Stimulated activated CD8-positive, alpha-beta memory T cell treated with anti-CD3 and anti-CD28 coated beads, Interleukin-15, amount 100 ng/mL, for 48 hours (primary cell): ENCODE data around the gene OR10V1.
"Not testable (repeated sequence)": the region's sequence is repeated elsewhere in the genome, so short reads cannot be mapped to it uniquely, and the experiment has no call there.

ENCODE experiments used
- DNase-seq, 2 donors: peaks; one replicate each; pipeline ENCODE4 v3.0.0-alpha.2; 2020; ENCODE audit warnings: low read depth in 2 of 2

The OR10V1 gene

DNA sequence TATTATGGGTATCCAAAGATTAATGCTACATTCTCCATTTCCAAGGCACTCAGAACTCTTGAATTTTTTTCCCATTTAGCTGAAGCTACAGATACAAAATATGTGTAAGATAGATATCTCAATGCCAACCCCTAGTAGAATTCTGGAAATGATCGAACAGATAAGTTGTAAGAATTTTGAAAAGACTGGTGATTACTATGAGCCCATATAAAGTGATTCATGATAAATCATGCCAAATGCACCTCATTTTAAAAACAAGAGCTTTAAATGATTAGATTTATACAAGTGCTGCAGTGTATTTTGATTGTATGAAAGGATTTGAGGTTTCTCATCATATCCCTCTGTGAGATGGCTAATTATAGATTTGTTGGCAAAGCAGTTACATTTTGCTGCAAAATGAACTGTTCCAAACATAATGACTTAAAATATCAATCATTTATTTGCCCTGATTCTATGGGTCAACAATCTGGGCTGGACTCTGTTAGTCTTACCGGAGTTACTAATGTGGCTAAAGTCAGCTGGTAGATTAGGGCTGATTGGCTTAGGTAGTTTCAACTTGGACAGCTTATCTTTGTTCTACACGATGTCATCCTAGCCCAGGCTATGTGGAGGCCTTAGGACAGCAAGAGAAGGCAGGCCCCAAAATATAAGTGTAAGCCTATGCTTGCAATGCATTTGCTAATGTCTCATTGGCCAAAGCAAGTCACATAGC lies 3.4 kb downstream of the OR10V1 start:
- DNase-seq: no peak

DNA sequence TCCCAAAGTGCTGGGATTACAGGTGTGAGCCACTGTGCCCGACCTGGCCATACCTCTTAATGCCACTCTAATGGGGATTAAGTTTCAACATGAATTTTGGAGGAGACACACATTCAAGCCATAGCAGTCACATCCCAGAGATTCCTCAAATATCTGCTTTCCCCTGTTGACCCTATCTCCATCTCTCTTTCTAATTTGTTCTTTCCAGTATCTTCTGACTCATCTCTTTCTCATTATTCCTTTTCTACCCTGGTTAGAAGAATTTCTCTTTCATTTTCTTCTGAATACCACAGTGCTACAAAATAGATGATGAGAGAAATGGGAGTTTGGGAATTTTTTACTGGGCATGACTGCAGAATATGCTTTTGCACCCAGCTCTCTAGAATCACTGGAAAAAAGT lies 5.1 kb downstream of the OR10V1 start:
- no peak for DNase-seq

DNA sequence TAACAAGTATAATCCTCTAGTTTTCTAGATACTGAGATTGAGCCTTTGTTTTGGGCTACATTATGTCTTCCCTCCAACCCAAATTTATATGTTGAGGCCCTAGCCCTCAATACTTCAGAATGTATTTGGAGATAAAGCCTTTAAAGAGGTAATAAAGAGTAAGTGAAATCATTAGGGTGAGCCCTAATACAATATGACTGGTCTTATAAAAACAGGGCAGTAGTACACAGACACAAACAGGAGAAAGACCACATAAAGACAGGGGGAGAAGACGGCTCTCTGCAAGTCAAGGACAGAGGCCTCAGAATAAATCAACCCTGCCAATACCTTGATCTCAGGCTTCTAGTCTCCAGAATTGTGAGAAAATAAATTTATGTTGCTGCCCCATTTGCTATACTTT lies 6.3 kb downstream of the OR10V1 start:
- DNase-seq: no peak

DNA sequence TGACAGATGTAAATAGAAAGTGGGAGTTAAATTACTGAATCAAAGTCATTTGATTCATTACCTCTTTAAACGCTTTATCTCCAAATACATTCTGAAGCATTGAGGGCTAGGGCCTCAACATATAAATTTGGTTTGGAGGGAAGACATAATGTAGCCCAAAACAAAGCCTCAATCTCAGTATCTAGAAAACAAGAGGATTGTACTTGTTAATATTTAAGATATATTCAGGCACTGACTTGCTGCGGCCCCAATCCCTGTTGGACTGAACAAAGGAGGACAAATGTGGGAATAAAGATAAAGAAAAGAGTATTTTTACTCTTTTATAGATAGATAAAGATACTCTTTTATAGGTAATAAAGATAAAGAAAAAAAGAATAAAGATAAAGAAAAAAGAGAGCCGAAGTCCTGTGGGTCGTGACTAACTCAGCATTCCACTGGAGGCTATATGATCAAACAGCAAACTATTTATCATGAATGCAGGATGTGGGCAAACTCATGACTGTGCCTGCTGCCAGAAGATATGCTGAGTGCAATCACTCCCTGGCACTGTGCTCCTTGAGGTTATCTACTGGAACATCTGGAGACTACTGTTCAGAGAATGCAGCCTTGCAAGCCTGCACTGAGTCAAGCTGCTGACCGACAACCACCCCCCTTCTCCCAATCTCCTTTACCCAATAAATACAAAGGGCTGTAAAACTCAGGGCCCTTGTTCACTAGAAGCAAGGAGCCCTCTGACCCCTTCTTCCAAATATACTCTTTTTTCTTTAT lies 6.9 kb downstream of the OR10V1 start:
- DNase-seq: no peak

DNA sequence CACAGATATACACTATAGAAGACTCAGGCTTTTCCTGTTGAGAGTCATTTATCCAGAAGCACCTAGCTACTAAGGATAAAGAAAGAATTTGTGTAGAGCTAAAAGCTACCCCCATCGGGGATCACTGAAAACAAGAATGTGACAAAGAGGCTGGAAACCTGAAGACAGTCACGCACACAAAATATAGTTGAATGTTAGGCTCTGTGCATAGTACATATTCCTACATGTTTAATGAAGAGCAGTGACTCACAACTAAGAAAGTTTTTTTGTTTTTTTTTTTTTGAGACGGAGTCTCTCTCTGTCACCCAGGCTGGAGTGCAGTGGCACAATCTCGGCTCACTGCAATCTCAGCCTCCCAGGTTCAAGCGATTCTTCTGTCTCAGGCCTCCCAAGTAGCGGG lies 8.4 kb downstream of the OR10V1 start:
- no peak for DNase-seq

DNA sequence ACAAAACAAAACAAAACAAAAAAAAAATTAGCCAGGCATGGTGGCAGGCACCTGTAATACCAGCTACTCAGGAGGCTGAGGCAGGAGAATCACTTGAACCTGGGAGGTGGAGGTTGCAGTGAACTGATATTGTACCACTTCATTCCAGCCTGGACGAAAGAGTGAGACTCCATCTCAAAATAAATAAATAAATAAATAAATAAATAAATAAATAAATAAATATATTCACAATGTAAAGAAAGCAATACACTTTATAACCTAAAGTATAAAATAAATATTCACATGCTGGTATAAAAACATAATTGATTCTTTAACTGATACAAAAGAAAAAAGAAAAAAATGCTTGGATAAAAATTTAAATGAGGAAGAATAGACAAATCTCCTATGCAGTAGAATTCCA lies 10.1 kb downstream of the OR10V1 start:
- not testable (repeated sequence) for DNase-seq

DNA sequence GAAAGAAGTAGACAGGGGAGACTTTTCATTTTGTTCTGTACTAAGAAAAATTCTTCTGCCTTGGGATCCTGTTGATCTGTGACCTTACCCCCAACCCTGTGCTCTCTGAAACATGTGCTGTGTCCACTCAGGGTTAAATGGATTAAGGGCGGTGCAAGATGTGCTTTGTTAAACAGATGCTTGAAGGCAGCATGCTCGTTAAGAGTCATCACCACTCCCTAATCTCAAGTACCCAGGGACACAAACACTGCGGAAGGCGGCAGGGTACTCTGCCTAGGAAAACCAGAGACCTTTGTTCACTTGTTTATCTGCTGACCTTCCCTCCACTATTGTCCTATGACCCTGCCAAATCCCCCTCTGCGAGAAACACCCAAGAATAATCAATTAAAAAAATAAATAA lies 13.5 kb downstream of the OR10V1 start:
- DNase-seq: not testable (repeated sequence)

DNA sequence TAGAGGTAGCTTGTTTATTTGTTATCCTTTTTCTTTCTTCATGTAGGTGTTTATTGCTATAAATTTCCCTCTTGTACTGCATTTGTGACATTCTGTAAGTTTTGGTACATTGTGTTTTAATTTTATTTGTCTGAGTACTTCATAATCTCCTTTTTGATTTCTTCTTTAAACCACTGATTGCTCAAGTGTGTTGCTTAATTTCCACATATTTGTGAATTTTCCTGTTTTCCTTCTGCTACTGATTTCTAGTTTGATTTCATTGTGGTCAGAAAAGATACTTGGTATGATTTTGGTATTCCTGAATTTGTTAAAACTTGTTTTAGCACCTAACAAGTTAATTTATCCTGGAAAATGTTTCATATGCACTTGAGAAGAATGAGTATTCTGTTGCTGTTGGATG lies 15.1 kb downstream of the OR10V1 start:
- DNase-seq: no peak

DNA sequence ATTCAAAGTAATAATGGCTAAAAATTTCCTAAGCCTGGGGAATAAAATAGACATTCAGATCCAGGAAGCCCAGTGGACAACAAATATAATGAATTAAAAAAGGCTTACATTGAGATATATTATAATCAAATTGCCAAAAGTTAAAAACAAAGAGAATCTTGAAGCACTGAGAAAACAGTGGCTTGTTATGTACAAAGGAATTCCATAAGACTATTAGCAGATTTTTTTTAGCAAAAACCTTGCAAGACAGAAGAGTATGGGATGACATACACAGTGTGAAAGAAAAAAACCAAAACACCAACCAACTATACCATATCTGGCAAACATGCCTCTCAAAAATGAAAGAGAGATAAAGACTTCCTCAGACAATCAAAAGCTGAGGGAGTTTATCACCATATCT lies 20.7 kb downstream of the OR10V1 start:
- DNase-seq: no peak

DNA sequence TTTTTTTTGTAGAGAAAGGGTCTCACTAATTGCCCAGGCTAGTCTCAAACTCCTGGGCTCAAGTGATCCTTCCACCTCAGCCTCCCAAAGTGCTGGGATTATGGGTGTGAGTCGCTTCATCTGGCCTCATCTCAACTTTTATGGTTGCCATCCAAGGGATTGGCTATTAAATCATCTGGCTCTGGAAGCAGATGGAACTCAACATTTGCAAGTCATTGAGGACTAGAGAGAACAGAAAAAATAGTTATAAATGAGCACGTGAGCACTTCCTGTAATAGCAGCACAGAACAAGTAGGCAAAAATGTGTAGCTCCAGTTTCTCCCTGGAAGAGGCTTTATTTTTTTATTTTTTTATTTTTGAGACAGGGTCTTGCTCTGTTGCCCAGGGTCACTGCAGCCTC lies 22.5 kb downstream of the OR10V1 start:
- DNase-seq: no peak

DNA sequence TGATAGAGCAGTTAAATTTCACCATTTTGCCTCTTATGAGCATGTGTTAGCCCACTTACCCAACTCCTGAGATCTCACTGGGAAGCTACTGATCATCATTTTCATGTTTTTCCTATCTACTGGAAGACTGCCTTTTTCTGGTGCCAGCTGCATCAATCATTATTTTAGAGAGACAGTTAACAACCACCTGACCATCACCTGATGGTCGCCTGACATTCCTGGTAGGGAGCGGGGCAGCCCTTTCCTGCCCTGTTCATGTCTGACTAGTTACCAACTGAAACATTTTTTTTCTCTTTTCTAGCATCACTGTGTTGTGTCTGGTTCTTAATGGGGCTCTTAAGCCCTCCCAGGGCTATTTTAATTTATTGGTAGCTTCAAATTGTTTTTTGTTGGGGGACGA lies 24.6 kb downstream of the OR10V1 start:
- DNase-seq: no peak

DNA sequence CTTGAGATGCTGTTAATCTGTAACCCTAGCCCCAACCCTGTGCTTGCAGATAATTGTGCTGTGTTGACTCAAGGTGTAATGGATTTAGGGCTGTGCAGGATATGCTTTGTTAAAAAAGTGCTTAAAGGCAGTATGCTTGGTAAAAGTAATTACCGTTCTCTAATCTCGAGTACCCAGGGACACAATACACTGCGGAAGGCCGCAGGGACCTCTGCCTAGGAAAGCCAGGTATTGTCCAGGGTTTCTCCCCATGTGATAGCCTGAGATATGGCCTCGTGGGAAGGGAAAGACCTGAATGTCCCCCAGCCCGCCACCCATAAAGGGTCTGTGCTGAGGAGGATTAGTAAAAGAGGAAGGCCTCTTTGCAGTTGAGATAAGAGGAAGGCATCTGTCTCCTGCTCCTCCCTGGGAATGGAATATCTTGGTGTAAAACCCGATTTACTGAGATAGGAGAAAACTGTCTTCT lies 32.4 kb downstream of the OR10V1 start:
- not testable (repeated sequence) for DNase-seq

DNA sequence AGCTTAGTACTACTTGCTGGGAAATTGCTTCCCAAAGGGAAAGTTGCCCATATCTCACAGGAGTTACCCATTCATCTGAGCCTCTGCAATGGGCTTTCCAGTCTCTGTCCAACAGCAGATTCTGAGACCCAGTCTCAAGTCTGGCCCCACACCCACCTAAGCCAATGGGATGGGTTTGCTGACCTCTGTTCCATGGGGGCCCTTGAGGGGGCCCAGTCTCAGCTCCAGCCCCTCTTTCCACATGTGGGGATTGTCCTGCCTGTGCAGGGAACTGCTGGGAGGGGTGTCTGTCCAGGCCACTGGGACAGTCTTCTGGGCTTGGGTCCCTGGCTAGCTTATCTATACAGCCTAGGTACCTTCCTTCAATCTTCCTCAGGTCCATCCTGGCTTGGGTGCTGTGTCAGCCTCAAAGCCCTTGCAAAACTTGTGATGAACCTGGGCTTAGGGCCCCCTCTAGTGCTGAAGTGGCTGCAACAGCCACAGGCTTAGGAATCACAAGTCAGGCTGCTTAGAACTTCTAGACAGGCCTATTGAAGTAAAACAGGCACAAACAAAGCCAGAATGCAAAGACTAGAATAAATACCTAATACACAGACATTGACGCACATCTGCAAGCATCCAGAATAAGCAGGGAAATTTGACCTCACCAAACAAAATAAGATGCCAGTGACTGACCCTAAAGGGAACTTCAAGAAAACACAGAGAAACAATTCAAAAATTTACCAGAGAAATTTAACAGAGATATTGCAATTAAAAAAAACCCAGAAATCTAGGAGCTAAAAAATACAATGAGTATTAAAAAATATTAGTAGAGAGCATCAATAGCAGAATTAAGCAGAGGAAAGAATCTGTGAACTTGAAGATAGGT lies 33.1 kb downstream of the OR10V1 start:
- peak; percentile 25 to 29 for DNase-seq

DNA sequence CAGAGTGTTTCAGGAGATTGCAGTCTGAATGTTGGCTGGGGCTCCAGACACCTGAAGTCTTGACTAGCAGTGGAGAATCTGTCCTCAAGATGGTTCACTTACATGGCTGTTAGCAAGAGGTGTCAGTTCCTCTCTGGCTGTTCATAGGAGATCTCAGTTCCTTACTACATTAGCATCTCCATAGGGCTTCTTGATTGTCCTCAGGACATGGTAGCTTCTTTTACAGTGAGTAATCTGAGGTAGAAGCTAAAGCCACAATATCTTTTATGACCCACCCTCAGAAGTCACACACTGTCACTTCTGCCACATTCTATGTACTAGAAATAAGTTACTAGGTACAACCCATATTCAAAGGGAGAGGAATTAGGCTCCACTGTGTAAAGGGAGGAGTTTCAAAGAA lies 34.3 kb downstream of the OR10V1 start:
- DNase-seq: no peak

DNA sequence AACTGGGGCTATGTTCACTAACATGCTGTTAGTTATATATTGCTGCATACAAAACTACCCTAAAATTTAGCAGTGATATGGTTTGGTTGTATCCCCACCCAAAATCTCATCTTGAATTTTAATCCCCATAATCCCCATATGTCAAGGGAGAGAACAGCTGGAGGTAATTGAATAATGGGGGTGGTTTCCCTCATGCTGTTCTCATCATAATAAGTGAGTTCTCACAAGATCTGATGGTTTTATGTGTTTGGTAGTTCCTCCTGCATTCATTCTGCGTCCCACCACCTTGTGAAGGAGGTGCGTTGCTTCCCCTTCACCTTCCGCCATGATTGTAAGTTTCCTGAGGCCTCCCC lies 34.9 kb downstream of the OR10V1 start:
- DNase-seq: no peak

DNA sequence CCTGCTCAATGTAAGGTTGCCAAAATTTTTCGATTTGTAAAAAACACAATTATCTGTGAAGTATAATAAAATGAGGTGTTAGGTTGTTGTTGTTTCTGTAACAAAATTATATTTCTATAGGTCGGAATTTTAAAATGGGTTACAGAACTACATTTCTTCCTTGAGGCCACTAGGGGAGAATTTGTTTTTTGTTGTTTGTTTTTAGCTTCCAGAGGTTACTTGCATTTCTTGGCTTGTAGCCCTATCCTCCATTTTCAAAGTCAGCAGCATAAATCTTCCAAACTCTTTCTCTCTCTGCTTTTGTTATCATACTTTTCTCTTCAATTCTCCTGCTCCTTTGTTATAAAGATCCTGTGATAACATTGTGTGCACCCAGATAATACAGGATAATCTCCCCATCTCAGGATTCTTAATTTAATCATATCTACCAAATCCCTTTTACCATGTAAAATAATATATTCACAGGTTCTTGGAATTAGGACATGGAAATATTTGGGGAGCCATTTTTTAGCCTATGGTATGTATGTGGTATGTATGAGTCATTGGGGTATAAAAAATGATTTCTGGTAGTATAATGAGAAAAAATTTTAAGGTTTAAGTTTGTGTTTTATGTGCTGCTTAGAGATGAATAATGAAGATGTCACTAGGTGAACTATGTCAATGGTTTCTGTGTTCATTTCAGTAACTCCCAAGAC lies 35.4 kb downstream of the OR10V1 start:
- no peak for DNase-seq

DNA sequence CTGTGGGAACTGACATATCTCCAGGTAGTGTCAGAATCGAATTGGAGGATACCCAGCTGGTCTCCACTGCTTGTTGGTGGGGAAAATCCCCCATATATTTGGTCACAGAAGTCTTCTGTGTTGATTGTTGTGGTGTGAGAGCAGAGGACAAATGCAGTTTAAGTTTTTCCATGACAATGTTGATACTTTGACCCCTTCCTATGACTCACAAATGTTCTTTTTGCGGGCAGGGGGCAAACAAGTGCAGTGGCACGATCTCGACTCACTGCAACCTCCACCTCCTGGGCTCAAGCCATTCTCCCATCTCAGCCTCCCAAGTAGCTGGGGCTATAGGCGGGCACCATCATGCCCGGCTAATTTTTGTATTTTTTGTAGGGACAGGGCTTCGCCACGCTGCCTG lies 37.4 kb downstream of the OR10V1 start:
- no peak for DNase-seq

DNA sequence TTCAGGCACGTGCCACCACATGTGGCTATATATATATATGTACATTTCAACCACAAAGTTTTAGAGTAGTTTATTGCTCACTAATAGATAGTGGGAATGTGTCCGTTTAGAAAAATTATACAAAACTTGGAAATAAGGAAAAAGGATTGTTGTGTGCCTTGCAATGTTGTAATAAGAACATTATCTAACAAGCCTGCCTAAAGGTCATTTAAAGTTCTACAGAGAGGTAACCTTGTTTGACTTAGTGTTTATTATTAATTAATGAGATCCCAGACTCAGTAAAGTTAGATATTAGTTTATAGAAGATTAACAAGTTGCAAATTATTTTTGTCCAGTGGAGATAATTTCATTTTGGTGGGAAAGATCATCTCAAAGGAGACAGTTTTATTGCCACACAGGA lies 39.4 kb downstream of the OR10V1 start:
- no peak for DNase-seq

DNA sequence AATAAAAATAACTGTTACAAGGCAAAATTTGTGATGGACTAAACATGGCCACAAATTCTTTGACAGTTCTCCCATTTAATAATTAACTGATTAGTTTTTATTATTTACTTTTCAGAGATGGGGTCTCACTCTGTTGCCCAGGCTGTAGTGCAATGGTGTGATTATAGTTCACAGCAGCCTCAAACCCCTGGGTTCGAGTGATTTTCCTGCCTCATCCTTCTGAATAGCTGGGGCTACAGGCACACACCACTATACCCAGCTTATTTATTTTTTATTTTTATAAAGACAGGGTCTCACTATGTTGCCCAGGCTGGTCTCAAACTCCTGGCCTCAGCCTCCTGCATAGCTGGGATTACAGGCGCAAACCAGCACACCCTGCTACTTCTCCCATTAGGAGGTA lies 40.4 kb downstream of the OR10V1 start:
- no peak for DNase-seq

DNA sequence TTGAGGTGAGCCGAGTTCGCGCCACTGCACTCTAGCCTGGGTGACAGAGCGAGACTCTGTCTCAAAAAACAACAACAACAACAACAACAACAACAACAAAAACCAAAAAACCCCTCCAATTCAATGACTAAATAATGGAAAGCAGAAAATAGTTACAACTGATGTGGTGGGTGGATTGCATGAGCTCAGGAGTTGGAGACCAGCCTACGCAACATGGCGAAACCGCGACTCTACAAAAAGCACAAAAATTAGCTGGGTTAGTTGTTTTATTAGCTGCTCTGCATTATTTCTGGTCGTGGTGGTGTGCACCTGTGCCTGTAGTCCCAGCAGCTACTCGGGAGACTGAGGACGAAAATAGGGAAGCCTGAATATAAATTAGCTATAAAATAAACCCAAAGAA lies 42.2 kb downstream of the OR10V1 start:
- no peak for DNase-seq

DNA sequence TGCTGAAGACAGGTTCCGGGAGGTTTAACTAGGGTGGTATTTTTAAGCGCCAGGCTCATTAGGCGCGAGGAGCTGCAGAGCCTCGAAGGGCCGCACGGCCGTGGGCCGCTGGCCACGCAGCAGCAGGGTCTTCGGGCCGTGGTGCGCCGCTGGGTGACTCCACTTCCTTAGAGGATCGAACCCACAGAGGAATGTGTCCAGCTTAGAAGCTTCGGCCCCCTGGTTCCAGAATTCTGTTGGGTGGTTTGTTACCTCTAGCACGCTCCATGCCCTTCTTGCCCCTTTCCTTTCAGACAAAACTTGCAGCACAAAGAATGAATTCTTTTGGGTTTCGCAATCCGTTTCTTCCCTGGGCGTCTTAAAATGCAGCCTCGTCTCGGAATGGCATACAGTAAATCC lies 44.0 kb downstream of the OR10V1 start:
- DNase-seq: no peak
